HG03378 (cell line): ENCODE results near the gene HLA-DQA1.
A peak's percentile ranks its signal among the peaks of the same experiment; 100 is the strongest.
"Not testable (repeated sequence)": the region's sequence is repeated elsewhere in the genome, so short reads cannot be mapped to it uniquely, and the experiment has no call there.

ENCODE experiments used
- ATAC-seq: cut with Tn5 transposase; IDR thresholded peaks from one replicate; pipeline ENCODE4 v1.9.1; 2021; ENCODE audit warnings: mild to moderate bottlenecking, moderate library complexity; ENCODE audit not compliant: unreplicated experiment

The HLA-DQA1 gene

GRCh38 chr6:32637219-32637880, at the start of gene HLA-DQA1:
Gene HLA-DQA1 (plus strand): TSS chr6:32637406. CDS start chr6:32637459, 53 bp downstream.
- peak; percentile 76 for ATAC-seq

- no peak for ATAC-seq
Measured at GRCh38 chr6:32588156-32588555, 49.0 kb upstream of the HLA-DQA1 start.

- peak; percentile 91 for ATAC-seq
Measured at GRCh38 chr6:32589596-32590449, 47.4 kb upstream of the HLA-DQA1 start, which contains the start of gene HLA-DRB1. Gene HLA-DRB1 (minus strand): TSS chr6:32589848. CDS start chr6:32589742, 106 bp downstream.

- not testable (repeated sequence) for ATAC-seq
Measured at GRCh38 chr6:32590713-32591112, 46.5 kb upstream of the HLA-DQA1 start.

- ATAC-seq: no peak
Measured at GRCh38 chr6:32597024-32597423, 40.2 kb upstream of the HLA-DQA1 start.

GRCh38 chr6:32602383-32602782, 34.8 kb upstream of the HLA-DQA1 start:
- ATAC-seq: no peak

GRCh38 chr6:32603222-32603621, 34.0 kb upstream of the HLA-DQA1 start:
- no peak for ATAC-seq

GRCh38 chr6:32603888-32604287, 33.3 kb upstream of the HLA-DQA1 start:
- no peak for ATAC-seq

- peak; percentile 65 for ATAC-seq
Measured at GRCh38 chr6:32604434-32604877, 32.8 kb upstream of the HLA-DQA1 start.

GRCh38 chr6:32607263-32607987, 29.8 kb upstream of the HLA-DQA1 start:
- ATAC-seq: no peak

GRCh38 chr6:32607988-32608298, 29.3 kb upstream of the HLA-DQA1 start:
- ATAC-seq: no peak

- ATAC-seq: no peak
Measured at GRCh38 chr6:32608362-32608761, 28.8 kb upstream of the HLA-DQA1 start.

- no peak for ATAC-seq
Measured at GRCh38 chr6:32609391-32609730, 27.8 kb upstream of the HLA-DQA1 start.

- peak; percentile 83 for ATAC-seq
Measured at GRCh38 chr6:32609731-32610640, 27.2 kb upstream of the HLA-DQA1 start.

- no peak for ATAC-seq
Measured at GRCh38 chr6:32610682-32611296, 26.4 kb upstream of the HLA-DQA1 start.

- no peak for ATAC-seq
Measured at GRCh38 chr6:32613475-32613874, 23.7 kb upstream of the HLA-DQA1 start.

GRCh38 chr6:32614366-32615081, 22.7 kb upstream of the HLA-DQA1 start:
- ATAC-seq: no peak

GRCh38 chr6:32615885-32616532, 21.2 kb upstream of the HLA-DQA1 start:
- ATAC-seq: no peak

- ATAC-seq: no peak
Measured at GRCh38 chr6:32617751-32618150, 19.5 kb upstream of the HLA-DQA1 start.
